T1000 (cell line): Measurements from ENCODE around the gene TMPRSS12.
"Not testable (repeated sequence)": the region's sequence is repeated elsewhere in the genome, so short reads cannot be mapped to it uniquely, and the experiment has no call there.

Source experiments
- DNase-seq: peaks from one replicate; lab custom pipeline; 2025; ENCODE audit warnings: mixed read lengths; lab: John Stamatoyannopoulos, UW

TMPRSS12 gene

DNA sequence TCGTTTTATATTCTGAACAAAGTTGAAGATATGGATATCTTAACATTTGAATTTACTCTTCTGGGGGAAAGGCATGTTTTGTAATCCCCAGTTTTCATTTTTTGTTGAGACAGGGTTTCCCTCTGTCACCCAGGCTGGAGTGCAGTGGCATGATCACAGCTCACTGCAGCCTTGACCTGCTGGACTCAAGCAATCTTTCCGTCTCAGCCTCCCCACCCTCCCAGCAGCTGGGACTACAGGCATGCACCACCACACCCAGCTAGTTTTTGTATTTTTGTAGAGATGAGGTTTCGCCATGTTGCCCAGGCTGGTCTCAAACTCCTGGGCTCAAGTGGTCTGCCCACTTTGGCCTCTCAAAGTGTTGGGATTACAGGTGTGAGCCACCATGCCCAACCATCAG, 84.2 kb downstream of the TMPRSS12 start:
- not testable (repeated sequence) for DNase-seq

DNA sequence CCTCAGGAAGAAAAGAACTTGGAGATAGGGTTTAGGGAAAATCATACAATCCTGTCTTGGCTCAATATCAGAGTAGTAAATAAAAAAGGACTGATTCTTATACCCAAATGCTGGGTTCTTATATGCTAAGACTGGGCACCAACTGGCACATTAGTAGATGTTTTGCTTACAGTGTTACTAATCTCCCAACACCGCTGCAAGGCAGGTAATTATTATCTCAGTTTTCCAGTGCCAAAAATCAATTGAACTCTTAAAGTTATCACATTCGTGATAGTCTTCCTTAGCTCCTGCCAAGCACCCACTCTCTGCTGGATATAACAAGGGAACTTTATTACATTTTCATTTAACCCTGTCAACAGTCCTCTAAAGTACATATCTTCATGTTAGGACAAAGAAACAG, 84.6 kb downstream of the TMPRSS12 start:
- no peak for DNase-seq

DNA sequence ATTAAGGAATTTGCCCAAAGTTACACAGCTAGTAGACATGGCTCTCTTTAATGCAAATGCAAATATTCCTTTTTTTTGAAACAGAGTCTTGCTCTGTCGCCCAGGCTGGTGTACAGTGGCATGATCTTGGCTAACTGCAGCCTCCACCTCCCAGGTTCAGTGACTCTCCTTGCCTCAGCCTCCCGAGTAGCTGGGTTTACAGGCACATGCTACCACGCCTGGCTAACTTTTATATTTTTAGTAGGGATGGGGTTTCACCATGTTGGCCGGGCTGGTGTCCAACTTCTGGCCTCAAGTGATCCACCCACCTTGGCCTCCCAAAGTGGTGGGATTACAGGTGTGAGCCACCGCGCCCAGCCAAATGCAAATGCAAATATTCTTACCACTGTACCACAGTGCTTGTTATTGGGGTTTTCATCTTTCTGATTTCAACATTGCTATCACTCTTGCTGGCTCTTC, 85.1 kb downstream of the TMPRSS12 start:
- DNase-seq: no peak

DNA sequence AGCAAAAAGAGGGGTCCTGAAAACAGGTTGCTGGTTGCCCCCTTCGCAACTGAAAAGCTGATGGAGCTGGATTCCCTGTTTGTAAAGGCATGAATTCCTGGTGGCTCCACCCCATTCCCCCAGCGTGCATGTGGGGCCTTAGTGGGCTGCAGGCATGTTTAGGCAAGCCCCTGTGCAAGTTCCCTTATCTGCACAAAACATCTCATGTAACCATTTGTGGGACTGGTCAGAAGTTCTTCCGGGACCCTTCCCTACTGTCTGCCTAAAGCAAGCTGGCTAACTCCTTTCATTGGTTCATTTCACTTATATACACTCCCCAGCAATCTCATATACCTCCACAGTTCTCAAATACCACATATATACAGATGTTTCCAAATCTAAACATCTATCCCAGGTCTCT, 85.7 kb downstream of the TMPRSS12 start:
- no peak for DNase-seq

DNA sequence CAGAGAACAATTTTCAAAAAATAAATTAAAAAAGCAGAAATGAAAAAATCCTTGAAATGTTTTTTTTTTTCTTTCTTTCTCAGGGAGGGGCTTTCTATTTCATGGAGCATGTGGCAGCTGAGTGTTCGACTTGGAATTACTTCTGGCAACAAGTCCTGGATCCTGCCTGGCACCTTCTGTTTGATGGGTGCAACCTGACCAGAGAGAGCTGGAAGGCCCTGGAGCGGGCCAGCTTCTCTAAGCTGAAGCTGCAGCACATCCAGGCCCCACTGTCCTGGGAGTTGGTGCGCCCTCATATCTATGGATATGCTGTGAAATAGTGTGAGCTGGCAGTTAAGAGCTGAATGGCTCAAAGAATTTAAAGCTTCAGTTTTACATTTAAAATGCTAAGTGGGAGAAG, 87.1 kb downstream of the TMPRSS12 start:
- no peak for DNase-seq

DNA sequence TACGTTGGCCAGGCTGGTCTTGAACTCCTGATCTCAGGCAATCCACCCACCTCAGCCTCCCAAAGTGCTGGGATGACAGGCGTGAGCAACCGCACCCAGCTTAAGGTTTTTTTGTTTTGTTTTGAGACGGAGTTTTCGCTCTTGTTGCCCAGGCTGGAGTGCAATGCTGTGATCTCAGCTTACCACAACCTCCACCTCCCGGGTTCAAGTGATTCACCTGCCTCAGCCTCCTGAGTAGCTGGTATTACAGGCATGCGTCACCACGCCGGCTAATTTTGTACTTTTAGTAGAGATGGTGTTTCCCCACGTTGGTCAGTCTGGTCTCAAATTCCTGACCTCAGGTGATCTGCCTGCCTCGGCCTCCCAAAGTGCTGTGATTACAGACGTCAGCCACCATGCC, 87.8 kb downstream of the TMPRSS12 start:
- DNase-seq: not testable (repeated sequence)

DNA sequence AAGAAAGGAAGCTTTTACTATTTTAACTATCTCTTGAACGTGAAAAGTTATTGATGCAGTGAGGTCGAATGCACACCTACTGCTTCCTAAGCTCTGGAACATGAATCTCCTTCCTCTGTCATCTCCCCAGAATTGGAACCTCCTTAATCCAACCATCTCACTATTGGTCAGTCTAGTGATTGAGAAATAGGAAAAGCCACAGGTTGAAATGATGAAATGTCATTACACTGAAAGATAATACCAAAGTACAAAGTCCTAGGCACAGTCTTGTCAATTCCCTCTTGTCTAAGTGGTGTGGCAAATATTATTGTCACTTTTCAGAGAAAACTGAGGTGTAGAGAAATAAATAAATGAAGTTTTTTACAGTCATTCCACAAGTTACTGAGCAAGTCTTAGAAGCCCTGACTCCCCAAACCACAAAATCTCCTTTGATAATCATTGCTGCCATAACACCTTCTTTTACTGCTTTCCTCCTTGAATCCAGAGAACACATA, 90.1 kb downstream of the TMPRSS12 start:
- DNase-seq: no peak

DNA sequence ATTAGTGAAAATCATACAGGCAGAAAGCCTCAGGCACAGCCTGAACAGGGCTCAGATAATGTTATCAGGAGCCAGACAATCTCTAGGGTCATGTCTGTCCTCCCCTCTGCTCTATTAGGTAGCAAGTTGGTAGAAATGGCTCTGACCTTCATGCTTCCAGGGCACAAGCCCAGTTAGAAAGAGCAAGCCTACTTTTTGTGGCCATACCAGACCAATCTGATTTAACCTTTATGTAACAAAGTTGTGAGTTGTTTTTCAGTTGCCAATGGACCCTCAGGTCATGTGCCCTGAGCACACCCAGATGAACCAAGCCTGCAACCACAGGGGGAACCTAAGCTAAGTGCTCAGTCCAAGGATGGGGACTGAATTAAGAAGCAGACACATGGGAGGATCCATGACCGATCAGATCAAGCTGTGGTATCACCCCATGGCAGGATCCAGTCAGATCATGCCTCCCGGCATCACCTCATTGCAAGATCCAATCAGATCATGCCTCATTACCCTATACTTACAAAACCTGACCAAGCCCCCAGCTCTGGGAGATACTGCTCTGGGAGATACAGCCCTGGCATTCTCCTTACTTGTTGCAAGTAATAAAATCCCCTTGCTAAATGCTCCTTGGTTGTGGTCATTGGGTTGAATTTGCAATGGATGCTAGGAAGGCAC, 90.9 kb downstream of the TMPRSS12 start:
- no peak for DNase-seq

DNA sequence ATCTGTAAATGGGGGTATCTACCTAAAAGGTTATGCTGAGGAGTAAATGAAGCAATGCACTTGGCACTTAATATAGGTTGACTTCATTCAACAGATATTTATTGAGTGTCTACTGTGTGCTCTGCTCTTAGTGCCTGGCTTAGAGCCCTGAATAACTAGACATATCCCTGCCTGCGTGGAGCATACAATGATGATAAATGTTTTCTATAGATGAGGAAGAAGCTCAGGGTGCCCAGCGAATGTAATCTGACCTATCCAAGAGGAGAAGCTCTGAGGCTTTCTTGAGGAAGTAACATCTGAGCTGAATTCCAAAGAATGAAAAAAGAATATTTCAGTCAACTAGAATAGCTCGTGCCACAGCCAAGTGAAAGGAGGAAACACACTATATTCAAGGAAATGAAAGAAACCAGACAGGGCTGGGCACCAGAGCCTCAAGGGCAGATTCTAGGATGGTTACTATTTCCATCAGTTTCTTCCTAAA, 91.7 kb downstream of the TMPRSS12 start:
- no peak for DNase-seq

DNA sequence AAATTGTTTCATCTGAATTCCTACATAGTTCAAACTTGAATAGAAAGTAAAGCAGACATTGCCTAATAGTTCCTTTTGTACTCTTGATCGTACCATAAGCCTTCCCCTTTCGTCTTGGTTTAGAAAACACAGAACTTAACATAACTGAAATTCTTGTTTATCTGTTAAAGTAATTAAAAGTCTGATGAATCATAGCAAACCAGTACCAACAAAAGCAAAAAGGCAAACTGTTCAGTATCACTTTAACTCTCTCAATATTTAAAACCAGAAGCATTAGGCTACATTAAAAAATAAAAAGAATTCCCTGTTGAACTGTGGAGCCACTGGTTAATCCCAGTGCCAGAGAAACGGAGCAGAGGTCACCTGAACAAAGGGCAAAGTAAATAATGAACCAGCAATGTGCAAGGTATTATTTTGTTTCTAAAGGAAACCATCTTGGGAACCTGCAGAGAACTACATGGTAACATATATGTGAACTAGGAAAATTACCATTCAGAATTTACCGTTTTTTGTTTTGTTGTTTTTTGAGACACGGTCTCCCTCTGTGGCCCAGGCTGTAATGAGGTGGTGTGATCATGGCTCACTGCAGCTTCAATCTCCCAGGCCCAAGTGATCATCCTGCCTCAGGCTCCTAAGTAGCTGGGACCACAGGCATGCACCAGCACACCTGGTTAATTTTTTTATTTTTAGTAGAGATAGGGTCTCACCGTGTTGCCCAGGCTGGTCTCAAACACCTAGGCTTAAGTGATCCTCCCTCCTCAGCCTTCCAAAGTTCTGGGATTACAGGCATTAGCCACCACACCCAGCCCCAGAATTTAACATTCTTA, 92.5 kb downstream of the TMPRSS12 start:
- no peak for DNase-seq

DNA sequence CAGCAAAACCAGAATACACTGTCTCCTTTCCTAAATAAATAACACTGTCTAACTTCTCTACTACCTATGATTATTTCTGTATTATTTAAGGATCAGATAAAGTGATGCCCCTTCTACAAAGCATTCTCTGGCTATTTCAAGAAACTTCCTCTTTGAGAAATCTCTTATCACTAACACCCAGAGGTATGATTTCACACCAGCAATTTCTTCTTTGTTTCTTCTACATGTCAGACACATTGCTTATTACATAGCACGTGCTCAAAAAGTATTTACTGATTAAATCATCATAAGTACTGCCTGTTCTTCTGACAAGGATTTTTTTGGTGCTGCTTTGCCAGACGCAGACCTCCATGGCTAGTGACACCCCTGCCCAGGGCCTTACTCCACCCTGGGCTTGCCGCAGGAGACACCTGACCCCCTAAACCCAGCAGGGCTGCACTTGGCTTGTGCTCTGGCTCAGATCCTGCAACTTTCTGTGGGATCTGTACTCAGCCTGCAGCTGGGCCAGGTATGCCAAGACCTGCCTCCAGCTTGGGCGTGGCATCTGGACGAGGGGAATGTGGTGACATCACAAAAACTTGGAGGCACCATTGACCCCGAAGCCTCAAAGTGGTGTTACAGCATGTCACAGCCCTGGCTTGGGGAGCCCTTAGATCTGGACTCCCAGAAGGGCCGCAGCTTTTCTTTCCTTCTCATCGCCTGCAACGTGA, 94.2 kb downstream of the TMPRSS12 start:
- DNase-seq: no peak
